Measurements from ENCODE around the gene ZDHHC8.
A peak's percentile ranks its signal among the peaks of the same experiment; 100 is the strongest.
"Not testable (repeated sequence)": the region's sequence is repeated elsewhere in the genome, so short reads cannot be mapped to it uniquely, and the experiment has no call there.

The ZDHHC8 gene

GRCh38 chr22:20145206-20145831, 13.7 kb downstream of the ZDHHC8 start:
- DNase-seq, result no peak

- no peak for DNase-seq
Measured at GRCh38 chr22:20145832-20146223, 14.2 kb downstream of the ZDHHC8 start.

GRCh38 chr22:20146777-20147176, 15.2 kb downstream of the ZDHHC8 start:
- no peak for DNase-seq

GRCh38 chr22:20147237-20147988, 15.8 kb downstream of the ZDHHC8 start:
- no peak for DNase-seq

- DNase-seq, result no peak
Measured at GRCh38 chr22:20148414-20148813, 16.8 kb downstream of the ZDHHC8 start.

GRCh38 chr22:20149257-20150250, 17.9 kb downstream of the ZDHHC8 start:
- peak; percentile 29 for DNase-seq

- DNase-seq, result no peak
Measured at GRCh38 chr22:20150381-20151275, 19.0 kb downstream of the ZDHHC8 start, which contains the start of gene CCDC188. Gene CCDC188 (minus strand): TSS chr22:20151055. CDS start chr22:20150986, 69 bp downstream.

GRCh38 chr22:20151276-20151588, 19.6 kb downstream of the ZDHHC8 start:
- no peak for DNase-seq

GRCh38 chr22:20152464-20152890, 20.9 kb downstream of the ZDHHC8 start:
- no peak for DNase-seq

- DNase-seq, result no peak
Measured at GRCh38 chr22:20153945-20154344, 22.3 kb downstream of the ZDHHC8 start.

- peak; percentile 57 for DNase-seq
Measured at GRCh38 chr22:20154602-20155187, 23.1 kb downstream of the ZDHHC8 start.

GRCh38 chr22:20155330-20156041, 23.9 kb downstream of the ZDHHC8 start:
- DNase-seq, result peak; percentile 89

GRCh38 chr22:20156042-20156389, 24.4 kb downstream of the ZDHHC8 start:
- DNase-seq, result no peak

GRCh38 chr22:20156611-20157429, 25.2 kb downstream of the ZDHHC8 start:
- peak; percentile 76 for DNase-seq

- no peak for DNase-seq
Measured at GRCh38 chr22:20157430-20158183, 26.0 kb downstream of the ZDHHC8 start.

- DNase-seq, result no peak
Measured at GRCh38 chr22:20158391-20159036, 26.9 kb downstream of the ZDHHC8 start.

GRCh38 chr22:20159076-20159475, 27.5 kb downstream of the ZDHHC8 start:
- no peak for DNase-seq

- not testable (repeated sequence) for DNase-seq
Measured at GRCh38 chr22:20159531-20159930, 27.9 kb downstream of the ZDHHC8 start.

GRCh38 chr22:20160041-20160440, 28.4 kb downstream of the ZDHHC8 start:
- DNase-seq, result no peak

Measured in NCI-H2171 treated with DMSO at 0.1 percent for 48 hours (cell line).